Measurements from ENCODE around the gene CD9. TPM values are rescaled to one million over a fixed set of nuclear protein-coding genes. Genes with fewer than 3 reads are reported as not detected.

CD9 gene
- total RNA-seq, 3 donors from 2014 or later (not counting 1 experiment from before 2014, with no cell fraction given): 2.1 to 55.9 (median 8.0) TPM

GRCh38 chr12:6215932-6216494, 15.8 kb downstream of the CD9 start:
- no peaks in the 10 kb centered on the region for H3K36me3 ChIP-seq (ENCODE audit: control insufficient read depth, insufficient read depth, low read length)
- 69% methylated on average over 5 of the region's 5 CpGs for WGBS (ENCODE audit: insufficient coverage)
- no peaks in the 10 kb centered on the region for H3K27me3 ChIP-seq (ENCODE audit: control insufficient read depth, insufficient read depth, low read length)
- no peaks in the 10 kb centered on the region for H3K9me3 ChIP-seq (ENCODE audit: control insufficient read depth, insufficient read depth, low read length)
- intact Hi-C loops (cut with micrococcal nuclease): no loop called here
- H3K4me1 ChIP-seq (ENCODE audit: control insufficient read depth, insufficient read depth, low read length): no peaks in the 10 kb centered on the region
- Mint-ChIP-seq H3K4me3 (no peak overlapping the region), H3K27ac (no peak overlapping the region), H3K9me3 (no peaks in the 10 kb centered on the region), H3K36me3 (no peaks in the 10 kb centered on the region), H3K27me3 (ENCODE audit: low read depth in 2 of 2) (peaks cover 0 to 9% of the 10 kb centered on the region in 2 donors), H3K4me1 (no peaks in the 10 kb centered on the region)
- TF ChIP-seq CTCF (IDR thresholded peaks at IDR 0.05): no peak
- ATAC-seq (no peak), DNase-seq (no peak)
- no peak overlapping the region for H3K4me3 ChIP-seq (ENCODE audit: low read length)
- no peak overlapping the region for H3K27ac ChIP-seq (ENCODE audit: low read length)

- H3K4me1 Mint-ChIP-seq: no peaks in the 10 kb centered on the region
- no peak overlapping the region for H3K4me3 Mint-ChIP-seq
- H3K4me1 ChIP-seq (ENCODE audit: control insufficient read depth, insufficient read depth, low read length): no peaks in the 10 kb centered on the region
- H3K27ac Mint-ChIP-seq: no peak overlapping the region
- DNase-seq (no peak), ATAC-seq (no peak)
- no peaks in the 10 kb centered on the region for H3K36me3 ChIP-seq (ENCODE audit: control insufficient read depth, insufficient read depth, low read length)
- no peak overlapping the region for H3K27ac ChIP-seq (ENCODE audit: low read length)
- no peak overlapping the region for H3K4me3 ChIP-seq (ENCODE audit: low read length)
- H3K9me3 Mint-ChIP-seq: no peaks in the 10 kb centered on the region
- H3K36me3 Mint-ChIP-seq: no peaks in the 10 kb centered on the region
- H3K27me3 Mint-ChIP-seq (ENCODE audit: low read depth in 2 of 2): peaks cover 0 to 9% of the 10 kb centered on the region in 2 donors
- WGBS (ENCODE audit: insufficient coverage): 94% methylated on average over 7 of the region's 7 CpGs
- intact Hi-C loops (cut with micrococcal nuclease): no loop called here
- TF ChIP-seq CTCF (IDR thresholded peaks at IDR 0.05): no peak
- H3K9me3 ChIP-seq (ENCODE audit: control insufficient read depth, insufficient read depth, low read length): no peaks in the 10 kb centered on the region
- H3K27me3 ChIP-seq (ENCODE audit: control insufficient read depth, insufficient read depth, low read length): no peaks in the 10 kb centered on the region
Measured at GRCh38 chr12:6216581-6216980, 16.4 kb downstream of the CD9 start.

- no peak overlapping the region for H3K4me3 Mint-ChIP-seq
- H3K27ac Mint-ChIP-seq: no peak overlapping the region
Measured at GRCh38 chr12:6218347-6218925, 18.2 kb downstream of the CD9 start.

More at GRCh38 chr12:6218347-6218925, 18.2 kb downstream of the CD9 start:
- WGBS (ENCODE audit: insufficient coverage): 51% methylated on average over 6 of the region's 6 CpGs
- no peak for TF ChIP-seq CTCF (IDR thresholded peaks at IDR 0.05)
- Mint-ChIP-seq H3K9me3 (no peaks in the 10 kb centered on the region), H3K27me3 (ENCODE audit: low read depth in 2 of 2) (peaks cover 0 to 9% of the 10 kb centered on the region in 2 donors), H3K4me1 (no peaks in the 10 kb centered on the region), H3K36me3 (no peaks in the 10 kb centered on the region)
- no peaks in the 10 kb centered on the region for H3K4me1 ChIP-seq (ENCODE audit: control insufficient read depth, insufficient read depth, low read length)
- H3K9me3 ChIP-seq (ENCODE audit: control insufficient read depth, insufficient read depth, low read length): no peaks in the 10 kb centered on the region
- ATAC-seq (no peak), DNase-seq (no peak)
- no peaks in the 10 kb centered on the region for H3K27me3 ChIP-seq (ENCODE audit: control insufficient read depth, insufficient read depth, low read length)
- no peaks in the 10 kb centered on the region for H3K36me3 ChIP-seq (ENCODE audit: control insufficient read depth, insufficient read depth, low read length)
- no peak overlapping the region for H3K27ac ChIP-seq (ENCODE audit: low read length)
- H3K4me3 ChIP-seq (ENCODE audit: low read length): no peak overlapping the region
- intact Hi-C loops (cut with micrococcal nuclease): no loop called here
